NCI-H748 (cell line): ENCODE results near the gene ZNF611.
"Not testable (repeated sequence)": the region's sequence is repeated elsewhere in the genome, so short reads cannot be mapped to it uniquely, and the experiment has no call there.

Source experiments
- DNase-seq: peaks from one replicate; lab custom pipeline; 2025; ENCODE audit not compliant: unreplicated experiment; lab: John Stamatoyannopoulos, UW

Gene ZNF611

DNA sequence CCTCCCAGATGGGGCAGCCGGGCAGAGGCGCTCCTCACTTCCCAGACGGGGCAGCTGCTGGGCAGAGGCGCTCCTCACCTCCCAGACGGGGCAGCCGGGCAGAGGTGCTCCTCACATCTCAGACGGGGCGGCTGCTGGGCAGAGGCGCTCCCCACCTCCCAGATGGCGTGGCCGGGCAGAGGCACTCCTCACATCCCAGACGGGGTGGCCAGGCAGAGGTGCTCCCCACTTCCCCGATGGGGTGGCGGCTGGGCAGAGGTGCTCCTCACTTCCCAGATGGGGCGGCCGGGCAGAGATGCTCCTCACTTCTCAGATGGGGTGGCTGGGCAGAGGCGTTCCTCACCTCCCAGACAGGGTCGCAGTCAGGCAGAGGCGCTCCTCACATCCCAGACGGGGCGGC, 14.3 kb downstream of the ZNF611 start:
- DNase-seq = not testable (repeated sequence)

DNA sequence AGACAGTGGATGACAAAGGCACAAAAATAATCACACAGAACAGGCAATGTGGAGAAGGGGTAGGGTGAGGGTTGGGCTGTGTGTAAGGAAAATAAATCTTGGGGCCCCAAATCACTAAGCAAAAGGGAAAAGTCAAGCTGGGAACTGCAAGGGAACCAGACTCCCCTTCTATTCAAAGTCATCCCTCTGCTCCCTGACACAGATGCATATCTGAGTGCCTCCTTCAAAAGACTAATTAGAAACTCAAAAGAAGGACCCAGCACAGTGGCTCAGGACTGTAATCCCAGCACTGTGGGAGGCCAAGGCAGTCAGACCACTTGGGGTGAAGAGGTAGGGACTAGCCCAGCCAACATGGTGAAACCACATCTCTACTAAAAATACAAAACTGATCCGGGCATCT, 18.3 kb downstream of the ZNF611 start:
- no peak for DNase-seq

- not testable (repeated sequence) for DNase-seq
These were observed 18.9 kb downstream of the ZNF611 start for GRCh38 chr19:52715902-52716301.

GRCh38 chr19:52715330-52715729, 19.5 kb downstream of the ZNF611 start:
- DNase-seq = not testable (repeated sequence)

DNA sequence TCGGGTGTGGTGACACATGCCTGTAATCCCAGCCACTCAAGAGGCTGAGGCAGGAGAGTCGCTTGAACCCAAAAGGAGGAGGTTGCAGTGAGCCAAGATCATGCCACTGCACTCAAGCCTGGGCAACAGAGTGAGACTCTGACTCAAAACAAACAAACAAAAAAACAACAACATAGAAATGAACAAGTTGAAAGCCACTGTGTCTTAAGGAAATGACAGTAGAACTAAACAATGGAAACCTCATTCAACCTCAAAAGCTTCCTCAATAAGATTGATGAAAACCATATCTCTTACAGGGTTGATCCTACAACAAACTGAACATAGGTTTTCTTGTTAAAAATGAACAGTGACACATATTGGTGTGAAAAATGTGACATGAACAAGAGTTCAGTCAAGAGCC, 21.8 kb downstream of the ZNF611 start:
- DNase-seq = not testable (repeated sequence)

DNA sequence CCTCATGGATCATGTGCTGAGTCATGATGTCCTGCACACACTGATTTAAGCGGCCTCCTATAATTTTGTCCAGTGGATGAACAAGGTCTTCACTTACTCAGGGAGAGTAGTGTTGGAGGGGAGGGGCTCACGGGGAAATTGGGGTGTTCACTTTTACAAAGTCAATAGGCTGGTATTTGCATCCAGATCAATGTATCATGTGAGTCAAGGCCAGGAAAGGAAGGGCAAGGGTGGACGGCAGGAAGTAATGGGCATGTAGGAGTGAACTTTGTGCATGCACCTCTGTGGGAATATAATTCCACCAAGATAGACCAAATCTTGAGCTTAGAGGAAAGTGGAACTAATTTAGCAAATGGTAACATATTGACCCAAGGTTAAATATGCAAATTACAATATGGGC, 23.2 kb downstream of the ZNF611 start:
- DNase-seq = not testable (repeated sequence)

DNA sequence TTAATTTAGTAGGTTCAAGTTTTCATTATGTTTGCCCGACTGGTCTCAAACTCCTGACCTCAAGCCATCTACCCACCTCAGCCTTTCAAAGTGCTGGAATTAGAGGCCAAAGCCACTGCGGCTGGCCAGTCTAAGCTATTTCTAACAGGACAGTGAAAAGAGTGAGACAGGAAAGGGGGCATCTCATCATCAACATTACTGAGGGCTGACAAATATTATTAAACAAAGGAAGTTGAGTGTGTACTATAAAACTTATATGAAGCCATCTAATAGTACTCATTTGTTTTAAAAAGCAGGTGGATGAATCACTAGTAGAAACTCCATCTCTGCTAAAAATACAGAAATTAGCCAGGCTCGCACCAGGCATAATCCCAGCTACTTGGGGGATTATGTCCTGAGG, 24.3 kb downstream of the ZNF611 start:
- DNase-seq = no peak

DNA sequence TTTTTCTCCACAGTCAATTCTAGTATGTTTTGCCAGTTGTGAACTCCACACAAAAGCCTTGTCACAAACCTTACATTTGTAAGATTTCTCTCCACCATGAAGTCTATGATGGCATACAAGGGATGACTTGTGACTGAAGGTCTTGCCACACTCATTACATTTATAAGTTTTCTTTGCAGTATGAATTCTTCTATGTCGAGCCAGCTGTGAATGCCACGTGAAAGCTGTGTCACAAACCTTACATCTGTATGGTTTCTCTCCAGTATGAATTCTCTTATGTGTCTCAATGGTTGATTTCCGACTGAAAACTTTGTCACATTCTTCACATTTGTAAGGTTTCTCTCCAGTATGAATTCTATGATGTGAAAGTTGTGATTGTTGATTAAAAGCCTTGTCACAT, 29.2 kb downstream of the ZNF611 start:
- DNase-seq = not testable (repeated sequence)

GRCh38 chr19:52703917-52704316, 30.9 kb downstream of the ZNF611 start:
- DNase-seq = no peak

GRCh38 chr19:52700673-52701072, 34.2 kb downstream of the ZNF611 start:
- DNase-seq = no peak

DNA sequence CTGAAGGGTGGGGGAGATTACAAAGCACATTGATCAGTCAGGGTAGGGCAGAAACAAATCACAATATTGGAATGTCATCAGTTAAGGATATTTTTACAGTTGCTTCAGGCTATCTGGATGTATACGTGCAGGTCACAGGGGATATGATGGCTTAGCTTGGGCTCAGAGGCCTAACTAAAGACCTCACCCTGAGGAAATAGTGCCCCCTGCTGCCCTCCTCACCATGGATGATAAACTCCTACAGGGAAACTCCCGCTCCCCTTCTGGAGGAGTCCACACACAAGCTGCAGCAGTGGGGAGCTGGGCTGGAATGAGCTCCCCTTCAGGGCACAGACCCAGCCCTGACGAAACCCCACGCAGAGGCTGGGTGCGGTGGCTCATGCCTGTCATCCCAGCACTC, 35.3 kb downstream of the ZNF611 start:
- not testable (repeated sequence) for DNase-seq

DNA sequence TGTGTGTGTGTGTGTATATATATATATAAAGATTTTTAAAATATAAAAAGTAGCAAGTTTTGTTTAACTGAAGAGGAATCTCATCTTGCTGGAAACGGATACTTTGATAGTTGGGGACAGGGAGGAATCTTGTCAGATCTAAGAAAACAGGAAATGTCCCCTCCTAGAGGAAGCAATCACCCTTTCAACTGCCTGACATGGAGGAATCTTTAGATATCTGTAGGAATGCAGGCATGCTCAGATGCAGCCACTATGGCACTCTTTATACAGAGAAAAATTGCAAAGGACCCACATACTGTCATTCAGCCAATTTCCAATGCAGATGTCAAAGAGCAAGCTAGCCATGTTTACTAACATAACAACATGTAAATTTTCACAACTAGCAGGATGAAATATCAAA, 38.8 kb downstream of the ZNF611 start:
- DNase-seq = no peak

GRCh38 chr19:52694921-52695320, 39.9 kb downstream of the ZNF611 start:
- no peak for DNase-seq

- not testable (repeated sequence) for DNase-seq
These were observed 40.6 kb downstream of the ZNF611 start for GRCh38 chr19:52694281-52694680.

- DNase-seq = no peak
These were observed 42.3 kb downstream of the ZNF611 start for GRCh38 chr19:52692431-52693008.

- DNase-seq = peak; percentile 6
These were observed 43.1 kb downstream of the ZNF611 start for GRCh38 chr19:52691737-52692136.

DNA sequence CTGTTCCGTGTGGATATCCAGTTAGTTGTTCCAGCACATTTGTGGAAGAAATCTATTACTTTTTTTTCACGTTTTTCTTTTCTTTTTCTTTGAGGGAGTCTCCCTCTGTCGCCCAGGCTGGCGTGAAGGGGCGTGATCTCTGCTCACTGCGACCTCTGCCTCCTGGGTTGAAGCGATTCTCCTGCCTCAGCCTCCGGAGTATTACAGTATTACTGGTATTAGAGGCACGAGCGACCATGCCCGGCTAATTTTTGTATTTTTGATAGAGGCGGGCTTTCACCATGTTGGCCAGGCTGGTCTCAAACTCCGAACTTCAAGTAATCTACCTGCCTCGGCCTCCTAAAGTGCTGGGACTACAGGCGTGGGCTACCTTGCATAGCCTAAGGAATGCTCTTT, 43.6 kb downstream of the ZNF611 start:
- no peak for DNase-seq

DNA sequence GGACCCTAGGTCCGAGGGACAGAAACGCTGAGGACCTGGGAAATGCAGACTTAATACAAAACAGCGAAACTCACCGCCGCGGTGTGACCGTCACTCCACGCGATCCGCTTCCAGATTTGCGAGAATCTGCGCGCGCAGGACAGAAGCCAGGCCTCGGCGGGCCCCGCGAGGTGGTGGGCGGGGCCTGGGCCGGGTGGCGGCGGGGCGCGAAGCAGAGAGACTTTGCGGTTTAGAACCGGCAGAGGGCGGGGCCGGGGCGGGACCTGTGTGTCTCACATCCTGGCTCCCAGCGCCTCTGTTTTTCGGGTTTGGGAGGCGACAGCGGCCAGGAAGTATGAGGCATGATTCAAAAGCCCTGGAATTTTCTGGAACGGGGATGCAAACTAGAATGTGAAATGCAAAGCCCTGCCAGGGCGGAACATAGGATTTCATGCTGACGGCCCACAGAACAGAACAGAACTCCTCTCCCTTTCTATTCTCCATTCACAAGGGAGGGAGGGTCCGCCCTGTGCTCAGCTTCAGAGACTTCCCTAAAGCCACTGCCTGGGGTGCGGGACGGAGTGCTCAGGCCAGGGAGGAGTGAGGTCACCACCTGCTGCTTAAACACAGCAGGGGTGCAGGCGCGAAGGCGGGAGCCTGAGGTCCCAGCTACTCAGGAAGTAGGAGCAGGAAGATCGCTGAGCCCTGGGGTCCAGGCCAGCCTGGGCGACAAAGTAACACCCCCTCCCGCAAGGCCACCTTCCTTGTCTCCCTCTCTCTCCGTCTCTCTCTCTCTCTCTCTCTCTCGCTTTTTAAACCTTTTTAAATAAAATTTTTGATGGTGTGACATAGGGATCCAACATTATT, 44.3 kb downstream of the ZNF611 start:
- peak; percentile 91 for DNase-seq

DNA sequence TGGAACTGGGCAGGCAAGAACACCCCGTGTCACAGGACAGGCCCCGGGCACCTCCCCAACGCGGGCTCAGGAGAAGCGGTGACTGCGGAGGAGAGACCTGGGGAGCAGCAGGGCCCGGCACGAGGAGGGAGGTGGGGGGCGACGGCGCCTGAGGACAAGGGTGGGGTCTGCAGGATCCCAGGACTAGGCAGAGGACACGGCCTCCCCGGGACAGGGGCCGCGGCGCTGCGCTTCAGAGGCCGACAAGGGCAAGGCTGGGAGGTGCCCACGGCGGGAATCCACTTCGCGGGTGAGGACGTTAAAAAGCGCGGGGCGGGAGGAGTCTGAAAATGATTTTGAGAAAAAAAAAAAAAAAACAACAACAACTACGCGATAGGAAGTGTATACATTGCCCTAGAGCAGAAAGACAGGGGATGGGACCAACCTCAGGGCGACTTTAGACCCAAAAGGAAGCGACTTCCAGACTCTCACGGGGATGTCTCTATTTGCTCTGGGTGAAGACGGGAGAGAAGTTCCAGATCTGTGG, 44.9 kb downstream of the ZNF611 start:
- DNase-seq = peak; percentile 57

DNA sequence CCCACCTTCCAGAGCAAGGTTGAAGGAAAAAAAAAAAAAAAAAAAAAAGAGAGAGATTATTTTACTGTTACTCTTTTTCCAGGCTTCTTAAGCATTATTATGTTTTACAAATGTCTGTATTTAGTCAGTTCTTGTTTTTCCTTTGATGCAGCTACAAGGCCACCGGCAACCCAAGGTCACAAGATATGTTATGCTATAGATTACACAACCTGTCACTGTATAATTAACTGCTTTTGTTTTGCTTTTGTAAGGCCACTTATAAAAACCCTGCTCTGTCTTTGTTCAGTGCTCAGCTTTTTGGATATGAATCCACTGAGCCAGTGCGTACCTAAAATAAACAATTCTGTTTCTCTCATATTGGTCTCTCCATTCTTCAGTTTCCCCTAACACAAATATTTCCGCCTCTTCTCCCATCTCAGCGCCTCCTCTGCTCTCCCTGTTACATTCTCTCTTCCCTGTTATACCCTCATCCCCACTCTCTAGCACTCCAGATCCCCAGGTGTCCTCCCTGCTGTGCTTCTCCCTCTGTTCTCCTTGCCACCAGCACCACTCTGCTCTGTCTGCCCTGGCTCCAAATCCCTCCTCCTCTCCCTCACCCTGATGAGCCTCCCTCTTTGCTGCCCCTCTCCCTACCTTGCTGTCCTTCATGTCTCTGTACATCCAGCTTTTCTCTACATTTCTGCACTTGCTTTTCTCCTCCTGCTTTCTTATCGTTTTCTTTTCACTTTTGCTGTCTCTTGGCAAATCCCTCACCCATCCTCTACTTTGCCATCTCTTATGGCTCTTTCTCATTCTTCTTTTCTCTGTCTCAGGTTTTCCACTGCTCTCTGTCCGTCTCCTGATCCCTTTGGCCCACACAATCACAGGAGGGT, 45.7 kb downstream of the ZNF611 start:
- peak; percentile 30 for DNase-seq

GRCh38 chr19:52688335-52688734, 46.5 kb downstream of the ZNF611 start:
- DNase-seq = no peak
